GOT3 (cell line): Measurements from ENCODE around the gene RIOX2.
"Not testable (repeated sequence)": the region's sequence is repeated elsewhere in the genome, so short reads cannot be mapped to it uniquely, and the experiment has no call there.

Experiments used
- DNase-seq: peaks from one replicate; lab custom pipeline; 2025; ENCODE audit warnings: mixed read lengths; lab: John Stamatoyannopoulos, UW

The RIOX2 gene

GRCh38 chr3:97971679-97972567 is at the start of gene RIOX2:
Gene RIOX2, minus strand, starts transcription at chr3:97972431. Its CDS starts 4,838 bp downstream, at chr3:97967593.
- no peak for DNase-seq

- no peak for DNase-seq
Observed at GRCh38 chr3:98020412-98020811, 48.2 kb upstream of the RIOX2 start.

DNA sequence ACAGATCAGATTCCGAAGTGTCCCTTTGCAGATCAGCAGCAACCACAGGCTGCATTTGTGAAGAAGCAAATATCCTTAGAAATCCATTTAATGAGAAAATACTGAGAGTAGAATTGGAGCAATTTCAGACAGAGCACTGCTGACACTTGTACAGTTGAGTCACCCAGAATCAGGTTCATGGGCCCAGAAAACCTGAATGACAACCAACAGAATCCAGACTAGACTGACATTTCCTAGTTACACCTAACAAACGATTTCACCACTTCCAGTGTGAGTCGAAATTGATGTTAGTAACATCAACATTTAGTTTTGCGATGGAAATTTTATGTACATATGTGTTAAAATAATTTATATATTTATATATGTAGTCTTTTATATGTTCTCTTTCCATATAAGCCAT is 46.1 kb upstream of the RIOX2 start:
- DNase-seq, result no peak

- DNase-seq, result no peak
Observed at GRCh38 chr3:98014268-98014585, 42.0 kb upstream of the RIOX2 start.

DNA sequence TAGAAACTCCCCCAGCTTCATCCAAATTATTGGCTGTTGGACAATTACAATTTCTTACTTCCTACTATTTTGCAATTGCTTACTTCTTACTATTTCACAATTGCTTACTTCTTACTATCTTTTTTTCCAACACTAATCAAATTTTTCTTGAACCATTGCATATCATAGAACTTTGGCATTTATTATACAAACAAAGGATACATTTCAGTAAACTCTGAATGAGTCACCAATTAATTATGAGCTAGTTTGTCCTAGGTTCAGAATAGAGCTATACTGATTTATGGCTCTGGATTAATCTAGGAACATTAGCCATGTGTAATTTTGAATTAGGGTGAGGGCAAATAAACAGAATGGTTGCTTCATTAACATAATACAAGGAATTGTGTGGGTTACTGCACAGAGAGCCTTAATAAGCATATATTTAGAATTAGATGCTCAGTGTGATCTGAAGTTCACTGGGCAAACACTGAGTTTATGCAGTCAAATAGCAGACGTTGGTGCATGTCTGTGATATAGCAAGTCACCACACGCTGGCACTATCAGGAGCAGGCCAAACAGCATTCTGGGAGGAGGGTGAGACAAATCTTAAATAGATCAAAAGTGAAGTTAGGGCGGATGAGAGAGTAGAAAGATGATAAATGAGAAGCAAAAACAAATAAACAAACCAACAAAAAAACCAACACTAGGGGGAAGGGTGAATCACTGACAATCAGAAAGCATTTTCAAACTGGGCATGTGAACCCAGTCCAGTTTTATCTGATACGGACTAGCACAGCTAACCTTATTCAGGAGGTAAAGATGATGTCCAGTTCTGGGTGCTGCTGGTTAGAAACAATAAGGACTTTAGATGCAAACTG is 41.4 kb upstream of the RIOX2 start:
- no peak for DNase-seq

DNA sequence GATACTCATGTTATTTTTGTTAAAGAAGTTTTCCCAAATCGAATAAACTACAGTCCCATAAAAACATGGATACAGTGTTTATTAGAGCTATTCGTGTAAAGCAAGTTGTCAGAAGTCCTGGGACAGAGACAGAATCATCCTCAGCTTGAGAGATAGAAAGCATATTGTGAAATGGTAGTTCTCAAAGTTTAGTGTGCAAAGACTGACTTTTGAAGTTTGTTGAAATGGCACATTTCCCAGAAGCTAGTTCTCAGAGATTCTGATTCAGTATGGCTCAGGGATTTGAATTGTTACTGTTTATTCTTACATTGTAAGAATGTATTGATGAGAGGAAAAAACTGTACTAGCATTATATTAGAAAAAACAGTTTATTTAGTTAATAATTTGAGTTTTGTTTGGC is 40.7 kb upstream of the RIOX2 start:
- no peak for DNase-seq

GRCh38 chr3:98010883-98011449 is 38.7 kb upstream of the RIOX2 start:
- DNase-seq, result not testable (repeated sequence)

- no peak for DNase-seq
Observed at GRCh38 chr3:98010194-98010882, 38.1 kb upstream of the RIOX2 start.

DNA sequence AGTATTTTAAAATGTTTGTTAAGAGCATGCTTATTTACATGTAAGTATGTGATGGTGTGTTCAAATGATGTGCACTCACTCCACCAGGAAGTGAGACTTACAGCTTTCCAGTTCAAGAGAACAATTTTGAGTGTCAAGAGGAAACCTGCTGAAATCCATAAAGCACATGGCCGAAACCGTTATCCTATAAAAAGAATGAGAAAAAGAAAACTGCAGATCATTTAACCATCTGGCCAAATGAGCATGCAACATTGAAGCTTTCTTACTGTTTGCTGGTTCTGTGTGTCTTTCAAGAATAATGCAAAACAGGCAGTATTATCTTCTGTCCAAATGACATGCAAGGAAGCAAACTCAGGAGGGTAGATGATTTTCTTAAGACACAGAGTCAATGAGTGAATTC is 36.6 kb upstream of the RIOX2 start:
- no peak for DNase-seq

DNA sequence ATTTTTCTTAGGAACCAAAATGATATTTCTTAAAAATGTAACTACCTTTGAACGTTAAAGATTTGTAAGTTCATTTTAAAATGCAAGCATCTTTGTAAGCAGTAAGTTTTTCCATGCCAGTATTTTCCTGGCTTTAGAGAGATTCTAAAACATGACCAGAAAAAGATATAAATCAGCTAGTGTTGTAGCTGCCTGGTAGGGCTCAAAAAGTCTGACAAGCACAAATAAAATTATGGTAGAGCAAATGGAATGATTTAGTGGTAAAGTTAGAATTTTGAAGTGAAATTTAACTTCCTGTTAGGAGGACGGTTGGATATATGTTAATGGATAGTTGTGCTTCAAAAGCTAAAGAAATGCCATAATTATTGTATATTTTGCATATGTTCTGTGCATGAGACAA is 33.2 kb upstream of the RIOX2 start:
- no peak for DNase-seq

GRCh38 chr3:98004721-98005120 is 32.5 kb upstream of the RIOX2 start:
- DNase-seq, result no peak

GRCh38 chr3:98003306-98003969 is 31.2 kb upstream of the RIOX2 start:
- DNase-seq, result no peak

GRCh38 chr3:98002717-98003116 is 30.5 kb upstream of the RIOX2 start:
- no peak for DNase-seq

DNA sequence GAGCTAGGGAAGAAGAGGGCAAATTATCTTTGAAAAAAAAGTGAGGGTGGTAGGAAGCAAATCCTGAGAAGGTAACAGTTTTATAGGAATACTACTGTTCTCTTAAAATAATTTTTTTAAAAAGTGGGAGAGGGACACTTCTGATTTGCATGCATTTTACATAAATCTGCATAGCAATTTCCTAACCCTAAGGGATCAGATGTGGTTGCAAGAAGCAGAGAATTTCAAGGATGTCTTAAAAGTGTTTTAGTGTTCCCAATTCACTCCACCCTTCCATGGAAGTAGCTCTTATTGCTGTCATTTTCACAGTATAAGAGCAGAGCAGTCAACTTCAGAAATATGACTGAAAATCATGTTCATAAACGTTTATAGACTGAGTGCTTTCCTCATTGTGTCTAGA is 27.8 kb upstream of the RIOX2 start:
- no peak for DNase-seq

DNA sequence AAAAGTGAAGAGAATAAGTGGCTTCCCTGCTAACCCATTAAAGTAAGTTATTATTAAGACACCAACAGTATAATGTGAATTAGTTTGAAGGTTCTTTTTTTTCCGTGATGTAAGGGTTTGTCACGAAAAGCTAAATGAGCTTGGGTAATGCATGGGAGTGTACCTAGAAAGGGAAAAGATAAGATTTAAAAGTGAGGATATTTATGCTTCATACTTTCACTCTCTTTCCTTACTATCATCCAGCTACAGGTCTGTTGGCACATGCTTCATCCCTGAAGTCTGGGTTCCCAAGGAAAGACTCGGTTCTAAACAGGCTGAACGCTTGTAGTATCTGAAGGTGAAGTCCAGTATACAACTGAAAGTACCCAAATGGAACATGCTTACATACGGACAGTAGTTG is 26.9 kb upstream of the RIOX2 start:
- no peak for DNase-seq

- no peak for DNase-seq
Observed at GRCh38 chr3:97996988-97997387, 24.8 kb upstream of the RIOX2 start.

- no peak for DNase-seq
Observed at GRCh38 chr3:97994328-97994945, 22.2 kb upstream of the RIOX2 start.

DNA sequence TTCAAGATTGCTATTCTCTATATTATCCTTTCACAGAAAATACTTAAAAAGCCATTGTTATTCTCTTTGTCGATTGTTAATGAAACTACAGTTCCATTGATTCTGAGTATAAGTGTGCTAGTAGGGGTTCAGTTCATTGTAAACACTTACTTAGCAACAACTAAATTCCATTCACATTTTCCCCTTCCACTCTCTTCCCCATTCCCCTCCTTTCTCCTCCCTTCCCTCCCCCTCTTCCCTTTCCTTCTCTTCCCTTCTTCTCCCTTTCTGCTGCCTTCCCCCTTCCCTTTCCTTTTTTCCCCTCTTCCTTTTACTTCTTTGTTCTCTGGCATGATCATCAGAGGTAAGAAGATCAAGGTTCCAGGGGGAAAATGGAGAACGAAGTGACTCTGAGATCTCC is 21.3 kb upstream of the RIOX2 start:
- no peak for DNase-seq

DNA sequence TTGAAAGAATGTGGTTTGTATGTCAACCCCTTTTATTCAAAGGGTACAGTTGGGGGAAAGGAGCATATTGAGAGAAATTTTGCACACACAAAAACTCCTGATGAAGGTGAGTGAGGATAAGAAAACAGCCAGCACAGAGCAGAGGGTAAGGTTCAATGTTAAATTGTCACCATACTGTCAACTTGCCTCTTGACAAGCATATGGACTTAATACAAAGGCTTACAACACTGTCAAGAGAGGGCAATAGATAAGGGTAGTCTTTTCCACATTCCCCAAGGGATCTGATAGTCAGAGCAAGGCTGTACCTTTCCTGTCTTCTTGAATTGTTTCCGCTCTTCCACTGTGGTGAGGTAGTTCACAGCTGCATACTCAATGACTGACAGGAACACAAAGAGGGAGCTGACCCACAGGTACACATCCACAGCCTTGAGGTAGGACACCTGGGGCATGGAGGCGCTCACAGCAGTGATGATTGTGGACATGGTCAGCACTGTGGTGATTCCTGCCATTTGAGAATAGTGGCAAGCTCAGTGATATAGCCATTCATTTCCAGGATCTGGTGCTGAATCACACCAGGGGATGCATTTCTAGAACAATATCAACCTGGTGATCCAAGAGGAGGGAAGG is 20.4 kb upstream of the RIOX2 start:
- DNase-seq, result no peak

GRCh38 chr3:97991293-97991682 is 19.1 kb upstream of the RIOX2 start:
- DNase-seq, result no peak
